ENCODE results near the gene PARVG.

DNA sequence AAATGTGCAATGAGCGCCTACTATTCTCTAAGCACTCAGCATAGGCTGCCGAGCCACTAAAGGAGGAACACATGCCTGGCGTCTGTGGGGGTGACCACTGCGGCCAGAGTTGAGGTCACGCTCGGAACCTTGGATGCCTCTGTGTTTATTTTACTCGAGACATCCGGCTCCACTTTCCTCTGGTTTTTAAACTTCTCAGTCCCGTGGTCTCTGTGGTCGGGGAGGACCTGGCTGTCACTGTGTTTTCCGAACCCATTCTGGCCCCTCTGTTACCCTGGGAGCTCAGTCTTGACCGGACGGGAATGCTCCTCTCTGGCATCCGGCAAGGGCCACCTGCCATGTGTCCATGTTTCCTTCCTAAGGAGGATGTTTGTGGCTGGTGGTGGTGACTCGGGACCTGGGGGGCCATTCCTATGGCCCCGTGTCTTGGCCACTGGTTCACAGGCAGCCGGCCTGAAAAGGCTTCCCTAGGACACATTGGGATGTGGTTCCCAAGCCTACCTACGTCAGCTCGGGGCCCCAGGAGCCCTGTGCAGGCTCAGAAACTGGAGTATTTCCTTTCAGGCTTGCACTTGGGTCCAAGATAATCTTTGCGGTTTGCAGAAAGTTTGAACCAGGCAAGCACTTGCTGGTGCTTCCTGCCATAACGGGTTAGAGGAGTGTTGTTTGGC is 46.7 kb upstream of the PARVG start:
- TF ChIP-seq CTCF (IDR thresholded peaks at IDR 0.05) (no peak), EP300 (IDR thresholded peaks at IDR 0.05) (no peak), POLR2AphosphoS5 (IDR thresholded peaks at IDR 0.05) (no peak)

All from esophagus muscularis mucosa (tissue), 4 donors.